Neural cell (in vitro differentiated cells): ENCODE results near the gene CREB1.

Experiments used
- EP300 ChIP-seq: fragments of 450-650 bp; conservative IDR thresholded peaks from 2 replicates; pipeline ENCODE4 v1.6.1; 2014; ENCODE audit warnings: antibody characterized with exemption, mild to moderate bottlenecking, moderate library complexity; ENCODE audit not compliant: poor library complexity, severe bottlenecking
- EZH2 ChIP-seq: fragments of 200-600, 300-800 bp; shearing (Covaris generic), sonication (generic); IDR thresholded peaks from 2 replicates; pipeline ENCODE4 v1.6.1; 2014; ENCODE audit warnings: antibody characterized with exemption, low read length, borderline replicate concordance, mild to moderate bottlenecking; ENCODE audit not compliant: insufficient read depth, poor library complexity, severe bottlenecking
- POLR2AphosphoS5 ChIP-seq: IDR thresholded peaks from 2 replicates; pipeline ENCODE4 v1.6.1; 2012
- RAD21 ChIP-seq: fragments of 450-650 bp; conservative IDR thresholded peaks from 2 replicates; pipeline ENCODE4 v1.6.1; 2014; ENCODE audit warnings: antibody characterized with exemption, mild to moderate bottlenecking, moderate library complexity
- SMC3 ChIP-seq: fragments of 450-650 bp; conservative IDR thresholded peaks from 2 replicates; pipeline ENCODE4 v1.6.1; 2014; ENCODE audit warnings: antibody characterized with exemption, mild to moderate bottlenecking, moderate library complexity; ENCODE audit not compliant: poor library complexity
- TAF1 ChIP-seq: IDR thresholded peaks from 2 replicates; pipeline ENCODE4 v1.6.1; 2012; ENCODE audit warnings: low read depth
- TF ChIP-seq, protein P1 (sequence below): fragments of 450-650 bp; IDR thresholded peaks from 2 replicates; pipeline ENCODE4 v1.5.1; 2014; ENCODE audit warnings: antibody characterized with exemption, mild to moderate bottlenecking, moderate library complexity; ENCODE audit not compliant: poor library complexity, severe bottlenecking

DNA sequence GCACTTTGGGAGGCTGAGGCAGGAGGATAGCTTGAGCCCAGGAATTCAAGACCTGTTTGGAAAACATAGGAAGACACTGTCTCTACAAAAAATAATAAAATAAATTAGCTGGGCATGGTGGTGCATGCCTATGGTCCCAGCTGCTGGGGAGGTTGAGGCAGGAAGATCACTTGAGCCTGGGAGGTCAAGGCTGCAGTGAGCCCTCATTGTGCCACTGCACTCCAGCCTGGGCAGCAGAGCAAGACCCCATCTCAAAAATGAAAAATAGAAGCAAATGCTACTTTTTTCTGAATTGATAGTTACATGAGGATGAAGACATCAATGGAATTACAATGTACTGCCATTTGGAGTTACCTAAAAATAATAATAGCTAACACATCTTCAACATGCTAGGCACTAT, 63.5 kb downstream of the CREB1 start:
- TF ChIP-seq, protein P1, sequence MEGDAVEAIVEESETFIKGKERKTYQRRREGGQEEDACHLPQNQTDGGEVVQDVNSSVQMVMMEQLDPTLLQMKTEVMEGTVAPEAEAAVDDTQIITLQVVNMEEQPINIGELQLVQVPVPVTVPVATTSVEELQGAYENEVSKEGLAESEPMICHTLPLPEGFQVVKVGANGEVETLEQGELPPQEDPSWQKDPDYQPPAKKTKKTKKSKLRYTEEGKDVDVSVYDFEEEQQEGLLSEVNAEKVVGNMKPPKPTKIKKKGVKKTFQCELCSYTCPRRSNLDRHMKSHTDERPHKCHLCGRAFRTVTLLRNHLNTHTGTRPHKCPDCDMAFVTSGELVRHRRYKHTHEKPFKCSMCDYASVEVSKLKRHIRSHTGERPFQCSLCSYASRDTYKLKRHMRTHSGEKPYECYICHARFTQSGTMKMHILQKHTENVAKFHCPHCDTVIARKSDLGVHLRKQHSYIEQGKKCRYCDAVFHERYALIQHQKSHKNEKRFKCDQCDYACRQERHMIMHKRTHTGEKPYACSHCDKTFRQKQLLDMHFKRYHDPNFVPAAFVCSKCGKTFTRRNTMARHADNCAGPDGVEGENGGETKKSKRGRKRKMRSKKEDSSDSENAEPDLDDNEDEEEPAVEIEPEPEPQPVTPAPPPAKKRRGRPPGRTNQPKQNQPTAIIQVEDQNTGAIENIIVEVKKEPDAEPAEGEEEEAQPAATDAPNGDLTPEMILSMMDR: no peak
- TF ChIP-seq EZH2 (no peak), POLR2AphosphoS5 (no peak), RAD21 (no peak), EP300 (no peak), TAF1 (no peak), SMC3 (no peak)
